K562 (cell line): Measurements from ENCODE around the gene MED16. TPM values are rescaled to one million over a fixed set of nuclear protein-coding genes. Genes with fewer than 3 reads are reported as not detected.
A peak's percentile ranks its signal among the peaks of the same experiment; 100 is the strongest.

Experiments used
- ETV1 ChIP-seq: fragments of 450-650 bp; conservative IDR thresholded peaks from 2 replicates; pipeline ENCODE4 v1.6.1; 2016; ENCODE audit warnings: missing genetic modification characterization, control low read depth, low read depth, missing compliant biosample characterization
- EZH2 ChIP-seq: IDR thresholded peaks from 2 replicates; pipeline ENCODE4 v1.6.1; 2012; ENCODE audit warnings: low read depth, mild to moderate bottlenecking, inconsistent platforms, low read length, borderline replicate concordance
- GTF3C2 ChIP-seq: IDR thresholded peaks from 3 replicates; pipeline ENCODE4 v1.6.1; 2011; ENCODE audit warnings: borderline replicate concordance, mild to moderate bottlenecking, moderate library complexity; ENCODE audit not compliant: insufficient read length; ENCODE audit errors: extremely low read depth
- PHF8 ChIP-seq: fragments of 200-600 bp; sonication (generic); IDR thresholded peaks from 2 replicates; pipeline ENCODE4 v1.6.1; 2012; ENCODE audit warnings: mixed run types, mild to moderate bottlenecking, inconsistent platforms, low read length, moderate library complexity, borderline replicate concordance
- TEAD2 ChIP-seq: fragments of 450-650 bp; IDR thresholded peaks from 2 replicates; pipeline ENCODE4 v1.6.1; 2016; ENCODE audit warnings: missing genetic modification characterization, control low read depth, missing compliant biosample characterization
- ZBTB12 ChIP-seq: fragments of 250-450 bp; sonication (Bioruptor Pico); IDR thresholded peaks from 2 replicates; pipeline ENCODE4 v1.4.0; 2020
- polyA plus RNA-seq, 8 experiments: library from polyadenylated mRNA; depleted of rRNA in 4 of 8; stranded (reverse) in 5 of 8; unstranded in 3 of 8; fragments of >200 nt; fragmentation: Nextera tagmentation in 2 of 8; fragmentation: Illumina TruSeq in 1 of 8; extraction: Ambion mirVana in 2 of 8; extraction: Trizol in 1 of 8; gene quantifications; 2 replicates each; pipeline versions ENCODE4 v1.2.1 to v1.2.3, GENCODE V29; 2011 to 2014; ENCODE audit warnings: inconsistent platforms in 1 of 8, missing spikeins in 1 of 8
- total RNA-seq, 7 experiments: library from RNA; depleted of rRNA in 6 of 7; stranded (reverse); fragments of >200 nt in 6 of 7; fragmentation: Illumina TruSeq in 2 of 7; extraction: Trizol in 2 of 7; gene quantifications; 2 replicates each; pipeline versions ENCODE4 v1.2.1 to v1.2.3, GENCODE V29; 2011 to 2021; ENCODE audit warnings: low replicate concordance in 1 of 7
- TF ChIP-seq, protein P1 (sequence below), 2 experiments: IDR thresholded peaks; 2 replicates each; pipeline ENCODE4 v1.6.1; 2012; ENCODE audit warnings: improper control_type of control experiment in 2 of 2, low read depth in 2 of 2, low read length in 2 of 2, borderline replicate concordance in 1 of 2
- TF ChIP-seq, protein P2 (sequence below), 2 experiments: fragments of 450-650 bp in 1 of 2; sonication (generic) in 1 of 2; formaldehyde crosslinking in 1 of 2; IDR thresholded peaks in 1 of 2; conservative IDR thresholded peaks in 1 of 2; 2 replicates each; pipeline versions ENCODE4 v1.6.1 to v1.8.1; 2016 to 2023; ENCODE audit warnings: mild to moderate bottlenecking in 2 of 2, moderate library complexity in 2 of 2, inconsistent platforms in 1 of 2, missing genetic modification reagents in 1 of 2

MED16 gene
- total and polyA plus RNA-seq, 9 of the 15 experiments (the other 6 are each of a cell fraction or from before 2014, with no cell fraction given), result 0.89 to 59.9 (median 8.6) TPM

DNA sequence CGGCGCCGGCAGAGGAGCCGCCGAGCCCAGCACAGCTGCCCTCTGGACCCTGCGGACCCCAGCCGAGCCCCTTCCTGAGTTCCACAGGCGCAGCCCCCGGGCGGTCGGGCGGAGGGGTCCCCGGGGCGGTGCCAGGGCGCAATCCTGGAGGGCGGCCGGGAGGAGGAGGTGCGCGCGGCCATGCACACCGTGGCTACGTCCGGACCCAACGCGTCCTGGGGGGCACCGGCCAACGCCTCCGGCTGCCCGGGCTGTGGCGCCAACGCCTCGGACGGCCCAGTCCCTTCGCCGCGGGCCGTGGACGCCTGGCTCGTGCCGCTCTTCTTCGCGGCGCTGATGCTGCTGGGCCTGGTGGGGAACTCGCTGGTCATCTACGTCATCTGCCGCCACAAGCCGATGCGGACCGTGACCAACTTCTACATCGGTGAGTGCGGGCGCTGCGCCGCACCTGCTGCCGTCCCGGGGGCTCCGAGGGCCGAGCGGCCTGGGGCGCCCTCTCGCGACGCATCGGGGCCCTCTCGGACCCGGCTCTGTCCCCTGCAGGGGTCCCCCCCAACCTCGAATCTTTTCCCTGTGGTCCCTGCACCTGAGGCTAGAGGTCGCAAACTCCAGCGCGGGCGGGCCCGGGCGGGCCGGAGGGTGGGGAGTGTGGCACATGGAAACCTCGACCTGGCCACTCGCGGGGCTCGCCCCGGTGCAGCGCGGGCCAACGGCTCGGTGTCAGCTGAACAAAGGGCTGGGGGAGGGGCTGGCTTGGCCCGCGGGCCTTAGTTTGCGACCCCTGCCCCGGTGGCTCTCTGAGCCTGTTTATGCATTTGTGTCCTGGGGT is 24.6 kb upstream of the MED16 start, which contains the start of gene KISS1R (continued):
- TF ChIP-seq, protein P1, sequence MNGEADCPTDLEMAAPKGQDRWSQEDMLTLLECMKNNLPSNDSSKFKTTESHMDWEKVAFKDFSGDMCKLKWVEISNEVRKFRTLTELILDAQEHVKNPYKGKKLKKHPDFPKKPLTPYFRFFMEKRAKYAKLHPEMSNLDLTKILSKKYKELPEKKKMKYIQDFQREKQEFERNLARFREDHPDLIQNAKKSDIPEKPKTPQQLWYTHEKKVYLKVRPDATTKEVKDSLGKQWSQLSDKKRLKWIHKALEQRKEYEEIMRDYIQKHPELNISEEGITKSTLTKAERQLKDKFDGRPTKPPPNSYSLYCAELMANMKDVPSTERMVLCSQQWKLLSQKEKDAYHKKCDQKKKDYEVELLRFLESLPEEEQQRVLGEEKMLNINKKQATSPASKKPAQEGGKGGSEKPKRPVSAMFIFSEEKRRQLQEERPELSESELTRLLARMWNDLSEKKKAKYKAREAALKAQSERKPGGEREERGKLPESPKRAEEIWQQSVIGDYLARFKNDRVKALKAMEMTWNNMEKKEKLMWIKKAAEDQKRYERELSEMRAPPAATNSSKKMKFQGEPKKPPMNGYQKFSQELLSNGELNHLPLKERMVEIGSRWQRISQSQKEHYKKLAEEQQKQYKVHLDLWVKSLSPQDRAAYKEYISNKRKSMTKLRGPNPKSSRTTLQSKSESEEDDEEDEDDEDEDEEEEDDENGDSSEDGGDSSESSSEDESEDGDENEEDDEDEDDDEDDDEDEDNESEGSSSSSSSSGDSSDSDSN (IDR thresholded peaks at IDR 0.05; ENCODE audit: borderline replicate concordance in 1 of 2, low read depth in 2 of 2, low read length in 2 of 2), result 0 out of 4 replicates have a peak, but pooled peaks of 1 of the 2 experiments have one; percentile 44
- no peak for TF ChIP-seq ETV1 (tag)
- TF ChIP-seq PHF8, result peak; percentile 50; the same call in 1 of the 2 replicates
- no peak for TF ChIP-seq TEAD2 (tag)
- no peak for TF ChIP-seq EZH2
- peak; percentile 50; the same call in 1 of the 2 replicates for TF ChIP-seq ZBTB12 (CRISPR knock-in tag)
- TF ChIP-seq, protein P2, sequence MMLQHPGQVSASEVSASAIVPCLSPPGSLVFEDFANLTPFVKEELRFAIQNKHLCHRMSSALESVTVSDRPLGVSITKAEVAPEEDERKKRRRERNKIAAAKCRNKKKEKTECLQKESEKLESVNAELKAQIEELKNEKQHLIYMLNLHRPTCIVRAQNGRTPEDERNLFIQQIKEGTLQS (IDR thresholded peaks at IDR 0.05), result no peak
- TF ChIP-seq, protein P2 (CRISPR knock-in tag; conservative IDR thresholded peaks at IDR 0.05), result no peak
- peak; percentile 85 for TF ChIP-seq GTF3C2
